Type B pancreatic cell (in vitro differentiated cells): ENCODE measurements around the gene TAS2R8. TPM values are rescaled to one million over a fixed set of nuclear protein-coding genes. Genes with fewer than 3 reads are reported as not detected.
A peak's percentile ranks its signal among the peaks of the same experiment; 100 is the strongest.

Source experiments
- DNase-seq: peaks from one replicate; pipeline ENCODE4 v3.0.0; 2021; ENCODE audit warnings: mixed read lengths; ENCODE audit not compliant: unreplicated experiment; ENCODE audit errors: extremely low spot score
- H3K27ac Mint-ChIP-seq: 2 replicates; pipeline ENCODE4 v1.8.0; 2021; ENCODE audit warnings: mild to moderate bottlenecking, mixed read lengths
- H3K27me3 Mint-ChIP-seq: 2 replicates; pipeline ENCODE4 v1.8.0; 2021; ENCODE audit warnings: mixed read lengths
- H3K36me3 Mint-ChIP-seq: 2 replicates; pipeline ENCODE4 v1.8.0; 2021; ENCODE audit warnings: mixed read lengths
- H3K4me1 Mint-ChIP-seq: one replicate; pipeline ENCODE4 v1.8.0; 2021; ENCODE audit warnings: mixed read lengths; ENCODE audit not compliant: unreplicated experiment
- H3K4me3 Mint-ChIP-seq: 2 replicates; pipeline ENCODE4 v1.8.0; 2021; ENCODE audit warnings: mild to moderate bottlenecking, mixed read lengths
- H3K9me3 Mint-ChIP-seq: 2 replicates; pipeline ENCODE4 v1.8.0; 2021; ENCODE audit warnings: mixed read lengths
- total RNA-seq: library from RNA; stranded (reverse); gene quantifications from 2 replicates; pipeline ENCODE4 v1.2.1, GENCODE V29; 2021; ENCODE audit warnings: low replicate concordance
- TF ChIP-seq, protein P1 (sequence below): fragments of 200-600 bp; sonication (generic); conservative IDR thresholded peaks from 2 replicates; pipeline ENCODE4 v1.5.0; 2021; ENCODE audit warnings: antibody characterized with exemption, mild to moderate bottlenecking

Gene TAS2R8
- total RNA-seq, 1 donor from 2014 or later = not detected

DNA sequence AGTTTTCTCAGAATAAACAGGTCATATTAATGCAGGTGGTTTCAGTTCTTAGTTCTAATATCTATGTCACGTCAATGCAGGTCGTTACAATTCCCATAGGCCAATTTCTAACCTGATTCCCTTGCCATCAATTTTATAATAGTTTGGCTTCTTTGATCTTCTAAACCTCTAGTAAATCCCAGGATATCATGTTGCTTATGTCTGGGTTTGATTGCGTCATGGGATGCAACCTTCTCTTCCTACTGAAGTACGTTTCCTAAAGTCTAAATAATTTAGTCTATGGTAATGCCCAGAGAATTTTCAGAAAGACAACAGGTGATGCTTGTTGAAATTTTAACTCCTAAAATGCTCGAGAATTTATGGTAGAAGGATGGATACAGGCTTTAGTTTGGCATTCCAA lies 23.8 kb downstream of the TAS2R8 start:
- peak overlapping the region; percentile 12 for H3K27ac Mint-ChIP-seq
- H3K4me3 Mint-ChIP-seq = peak overlapping the region; percentile 14

GRCh38 chr12:10779103-10779502 lies 28.0 kb downstream of the TAS2R8 start:
- Mint-ChIP-seq H3K4me3 (no peak overlapping the region), H3K27ac (no peak overlapping the region), H3K4me1 (no peaks in the 10 kb centered on the region), H3K9me3 (no peaks in the 10 kb centered on the region), H3K36me3 (no peaks in the 10 kb centered on the region), H3K27me3 (peaks cover 5% of the 10 kb centered on the region)
- no peak for DNase-seq
- TF ChIP-seq, protein P1, sequence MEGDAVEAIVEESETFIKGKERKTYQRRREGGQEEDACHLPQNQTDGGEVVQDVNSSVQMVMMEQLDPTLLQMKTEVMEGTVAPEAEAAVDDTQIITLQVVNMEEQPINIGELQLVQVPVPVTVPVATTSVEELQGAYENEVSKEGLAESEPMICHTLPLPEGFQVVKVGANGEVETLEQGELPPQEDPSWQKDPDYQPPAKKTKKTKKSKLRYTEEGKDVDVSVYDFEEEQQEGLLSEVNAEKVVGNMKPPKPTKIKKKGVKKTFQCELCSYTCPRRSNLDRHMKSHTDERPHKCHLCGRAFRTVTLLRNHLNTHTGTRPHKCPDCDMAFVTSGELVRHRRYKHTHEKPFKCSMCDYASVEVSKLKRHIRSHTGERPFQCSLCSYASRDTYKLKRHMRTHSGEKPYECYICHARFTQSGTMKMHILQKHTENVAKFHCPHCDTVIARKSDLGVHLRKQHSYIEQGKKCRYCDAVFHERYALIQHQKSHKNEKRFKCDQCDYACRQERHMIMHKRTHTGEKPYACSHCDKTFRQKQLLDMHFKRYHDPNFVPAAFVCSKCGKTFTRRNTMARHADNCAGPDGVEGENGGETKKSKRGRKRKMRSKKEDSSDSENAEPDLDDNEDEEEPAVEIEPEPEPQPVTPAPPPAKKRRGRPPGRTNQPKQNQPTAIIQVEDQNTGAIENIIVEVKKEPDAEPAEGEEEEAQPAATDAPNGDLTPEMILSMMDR = no peak

More for the DNA sequence above, 23.8 kb downstream of the TAS2R8 start:
- no peaks in the 10 kb centered on the region for H3K9me3 Mint-ChIP-seq
- no peak for DNase-seq
- no peaks in the 10 kb centered on the region for H3K27me3 Mint-ChIP-seq
- no peaks in the 10 kb centered on the region for H3K36me3 Mint-ChIP-seq
- no peaks in the 10 kb centered on the region for H3K4me1 Mint-ChIP-seq
- TF ChIP-seq, protein P1 = no peak

DNA sequence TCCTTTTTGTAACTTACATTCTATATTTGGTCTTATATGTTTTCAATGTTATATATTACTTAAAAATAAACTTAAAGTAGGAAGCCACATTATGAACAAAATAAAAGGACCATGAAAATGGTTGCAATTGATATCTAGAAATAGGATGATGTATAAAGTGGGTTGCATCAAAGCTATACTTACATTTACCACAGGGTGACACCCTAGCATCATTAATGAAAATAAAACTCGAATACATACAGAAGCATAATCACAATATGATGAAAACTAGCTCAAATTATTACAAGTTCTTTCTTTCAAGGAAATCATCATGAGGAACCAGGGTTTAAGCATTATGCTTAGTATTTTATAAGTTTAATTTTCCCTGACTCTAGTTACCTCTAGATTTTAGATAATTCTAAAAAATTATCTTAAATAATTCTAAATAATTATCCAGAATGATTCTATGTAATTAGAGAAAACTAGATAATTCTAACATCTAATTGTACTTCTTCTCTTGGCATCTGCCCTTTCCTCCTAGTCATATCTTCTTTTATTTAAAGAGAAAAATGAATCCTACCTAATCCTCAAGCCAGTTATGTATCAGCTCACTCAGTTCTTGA lies 35.9 kb downstream of the TAS2R8 start:
- no peak overlapping the region for H3K27ac Mint-ChIP-seq
- peaks cover 63% of the 10 kb centered on the region for H3K27me3 Mint-ChIP-seq
- TF ChIP-seq, protein P1 = peak; percentile 84
- no peak for DNase-seq
- H3K36me3 Mint-ChIP-seq = no peaks in the 10 kb centered on the region
- H3K9me3 Mint-ChIP-seq = no peaks in the 10 kb centered on the region
- no peaks in the 10 kb centered on the region for H3K4me1 Mint-ChIP-seq
- no peak overlapping the region for H3K4me3 Mint-ChIP-seq

GRCh38 chr12:10759657-10760056 lies 47.4 kb downstream of the TAS2R8 start:
- Mint-ChIP-seq H3K27me3 (peaks cover 51% of the 10 kb centered on the region), H3K36me3 (no peaks in the 10 kb centered on the region), H3K27ac (no peak overlapping the region), H3K4me1 (no peaks in the 10 kb centered on the region), H3K4me3 (no peak overlapping the region), H3K9me3 (no peaks in the 10 kb centered on the region)
- TF ChIP-seq, protein P1 = no peak
- DNase-seq = no peak

DNA sequence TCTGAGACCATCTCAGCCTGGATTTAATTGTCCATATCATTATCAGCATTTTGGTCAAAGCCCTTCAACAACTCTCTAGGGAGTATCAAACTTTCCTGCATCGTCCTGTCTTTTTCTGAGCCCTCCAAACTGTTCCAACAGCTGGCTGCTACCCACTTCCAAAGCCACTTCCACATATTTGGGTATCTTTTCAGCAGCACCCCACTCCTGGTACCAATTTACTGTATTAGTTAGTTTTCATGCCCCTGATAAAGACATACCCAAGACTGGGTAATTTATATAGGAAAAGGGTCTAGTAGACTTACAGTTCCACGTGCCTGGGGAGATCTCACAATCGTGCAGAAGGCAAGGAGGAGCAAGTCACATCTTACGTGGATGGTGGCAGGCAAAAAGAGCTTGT lies 50.9 kb downstream of the TAS2R8 start:
- Mint-ChIP-seq H3K4me1 (no peaks in the 10 kb centered on the region), H3K9me3 (no peaks in the 10 kb centered on the region), H3K36me3 (no peaks in the 10 kb centered on the region), H3K27ac (no peak overlapping the region), H3K27me3 (peaks cover 42% of the 10 kb centered on the region), H3K4me3 (no peak overlapping the region)
- TF ChIP-seq, protein P1 = no peak
- DNase-seq = no peak

Other genes with a start within 250 kb of the TAS2R8 start
- 39.6 and 57.6 TPM in 2 replicates for gene MAGOHB, start 193.7 kb downstream of the TAS2R8 start, total RNA-seq
- 0.68 and 8.9 TPM in 2 replicates for gene STYK1, start 133.2 kb downstream of the TAS2R8 start, total RNA-seq
- 196 and 635 TPM in 2 replicates for gene YBX3, start 84.0 kb downstream of the TAS2R8 start, total RNA-seq
- gene TAS2R7, start 4.7 kb downstream of the TAS2R8 start, total RNA-seq = not detected in 2 replicates
- gene TAS2R9, start 2.9 kb upstream of the TAS2R8 start, total RNA-seq = not detected in 2 replicates
- gene TAS2R10, start 19.1 kb upstream of the TAS2R8 start, total RNA-seq = 0.36 and 1.7 TPM in 2 replicates
- gene PRR4, start 42.2 kb upstream of the TAS2R8 start, total RNA-seq = 2.5 and 3.8 TPM in 2 replicates
- 15.7 and 16.8 TPM in 2 replicates for gene PRH1, start 77.0 kb upstream of the TAS2R8 start, total RNA-seq
- 0.79 and 1.3 TPM in 2 replicates for gene TAS2R13, start 102.3 kb upstream of the TAS2R8 start, total RNA-seq
- gene PRH2, start 122.0 kb upstream of the TAS2R8 start, total RNA-seq = not detected in 2 replicates
- 2.7 and 2.8 TPM in 2 replicates for gene TAS2R14, start 132.0 kb upstream of the TAS2R8 start, total RNA-seq
- gene TAS2R50, start 179.6 kb upstream of the TAS2R8 start, total RNA-seq = 0.86 and 1.8 TPM in 2 replicates
- 1.1 and 2.1 TPM in 2 replicates for gene TAS2R20, start 191.0 kb upstream of the TAS2R8 start, total RNA-seq
- gene TAS2R19, start 215.3 kb upstream of the TAS2R8 start, total RNA-seq = 3.1 and 3.5 TPM in 2 replicates
- gene TAS2R31, start 224.1 kb upstream of the TAS2R8 start, total RNA-seq = 2.1 and 4.3 TPM in 2 replicates